ENCODE measurements around the gene CBR3.
A peak's percentile ranks its signal among the peaks of the same experiment; 100 is the strongest.

CBR3 gene

GRCh38 chr21:36156815-36157670 is 22.2 kb downstream of the CBR3 start, which contains the start of gene DOP1B:
DOP1B (plus strand) TSS chr21:36156824; CDS start chr21:36164734, 7,910 bp downstream.
- DNase-seq, result peak; percentile 10

GRCh38 chr21:36159356-36159921 is 24.6 kb downstream of the CBR3 start:
- DNase-seq, result no peak

- no peak for DNase-seq
These were observed 25.9 kb downstream of the CBR3 start for GRCh38 chr21:36160850-36161178.

- peak; percentile 17 for DNase-seq
These were observed 27.8 kb downstream of the CBR3 start for GRCh38 chr21:36162631-36163030.

- DNase-seq, result no peak
These were observed 29.2 kb downstream of the CBR3 start for GRCh38 chr21:36163750-36164741.

GRCh38 chr21:36165356-36165755 is 30.5 kb downstream of the CBR3 start:
- DNase-seq, result no peak

GRCh38 chr21:36166705-36167104 is 31.8 kb downstream of the CBR3 start:
- no peak for DNase-seq

- no peak for DNase-seq
These were observed 32.7 kb downstream of the CBR3 start for GRCh38 chr21:36167541-36167940.

- DNase-seq, result no peak
These were observed 34.7 kb downstream of the CBR3 start for GRCh38 chr21:36169470-36170128.

GRCh38 chr21:36170823-36171222 is 35.9 kb downstream of the CBR3 start:
- DNase-seq, result no peak

GRCh38 chr21:36171336-36171735 is 36.5 kb downstream of the CBR3 start:
- no peak for DNase-seq

GRCh38 chr21:36171741-36172331 is 37.0 kb downstream of the CBR3 start:
- DNase-seq, result no peak

- no peak for DNase-seq
These were observed 39.9 kb downstream of the CBR3 start for GRCh38 chr21:36174780-36175179.

- DNase-seq, result no peak
These were observed 41.1 kb downstream of the CBR3 start for GRCh38 chr21:36175771-36176565.

- DNase-seq, result no peak
These were observed 43.5 kb downstream of the CBR3 start for GRCh38 chr21:36178349-36178748.

GRCh38 chr21:36179145-36179544 is 44.3 kb downstream of the CBR3 start:
- no peak for DNase-seq

GRCh38 chr21:36180963-36181362 is 46.1 kb downstream of the CBR3 start:
- DNase-seq, result no peak

- DNase-seq, result peak; percentile 53
These were observed 48.4 kb downstream of the CBR3 start for GRCh38 chr21:36183144-36183795.

GRCh38 chr21:36184545-36184944 is 49.7 kb downstream of the CBR3 start:
- no peak for DNase-seq

GRCh38 chr21:36185523-36185922 is 50.6 kb downstream of the CBR3 start:
- DNase-seq, result no peak

GRCh38 chr21:36186081-36186480 is 51.2 kb downstream of the CBR3 start:
- no peak for DNase-seq

Measured in EL (cell line).